GM23248 (cell line): ENCODE results near the gene RALB.

Experiments used
- EZH2 ChIP-seq: fragments of 200-600 bp; sonication (generic); IDR thresholded peaks from 2 replicates; pipeline ENCODE4 v1.6.1; 2018; ENCODE audit warnings: antibody characterized with exemption, mild to moderate bottlenecking; ENCODE audit not compliant: insufficient read depth, poor library complexity, severe bottlenecking
- EZH2phosphoT487 ChIP-seq: fragments of 200-600 bp; sonication (generic); IDR thresholded peaks from 2 replicates; pipeline ENCODE4 v1.6.1; 2018; ENCODE audit warnings: antibody characterized with exemption, moderate library complexity, mild to moderate bottlenecking, low read depth; ENCODE audit not compliant: insufficient read depth

DNA sequence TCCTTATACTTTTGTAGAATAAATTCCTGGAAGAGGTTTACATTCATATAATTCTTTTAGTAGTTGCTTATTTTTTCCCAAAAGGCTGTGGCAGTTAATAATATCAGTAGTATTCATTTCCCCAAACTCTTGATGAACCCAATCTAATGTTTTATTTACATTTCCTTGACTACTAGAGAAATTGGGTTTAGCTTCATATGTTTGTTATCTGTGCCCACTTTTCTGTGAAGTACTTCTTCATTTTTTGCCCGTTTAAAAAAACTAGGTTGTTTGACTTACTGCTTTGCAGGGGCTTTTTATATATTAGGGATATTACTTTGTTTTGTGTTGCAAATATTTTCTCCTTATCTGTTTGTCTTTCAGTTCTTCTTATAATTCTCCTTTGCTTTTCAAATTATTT lies 17.2 kb downstream of the RALB start:
- no peak for TF ChIP-seq EZH2
- TF ChIP-seq EZH2phosphoT487, result no peak
